SU-DHL-6 (cell line): ENCODE results near the gene TRIP6.
"Not testable (repeated sequence)": the region's sequence is repeated elsewhere in the genome, so short reads cannot be mapped to it uniquely, and the experiment has no call there.

ENCODE experiments used
- H2AFZ ChIP-seq: fragments of 200-600 bp; sonication (generic); 2 replicates; pipeline ENCODE4 v1.6.1; 2014; ENCODE audit warnings: low read depth, mild to moderate bottlenecking, moderate library complexity, mixed read lengths, antibody characterized with exemption, low read length; ENCODE audit not compliant: severe bottlenecking
- H3F3A ChIP-seq: fragments of 200-600 bp; shearing (Covaris generic); 2 replicates; pipeline ENCODE4 v1.6.0; 2016; ENCODE audit warnings: antibody characterized with exemption, mild to moderate bottlenecking; ENCODE audit not compliant: insufficient read depth
- H3K27ac ChIP-seq: fragments of 200-600 bp; sonication (generic); 2 replicates; pipeline ENCODE4 v1.5.1; 2016; ENCODE audit warnings: low read depth, mild to moderate bottlenecking, low read length, moderate library complexity, mixed read lengths
- H3K27me3 ChIP-seq: fragments of 200-600 bp; sonication (generic), shearing (Covaris generic); 2 replicates; pipeline ENCODE4 v1.6.0; 2014; ENCODE audit warnings: mild to moderate bottlenecking, low read length
- H3K36me3 ChIP-seq: fragments of 200-600 bp; sonication (generic); 2 replicates; pipeline ENCODE4 v1.6.1; 2014; ENCODE audit warnings: mild to moderate bottlenecking, low read length, mixed read lengths
- H3K4me2 ChIP-seq: fragments of 300-600, 200-600 bp; shearing (Covaris generic), sonication (generic); 2 replicates; pipeline ENCODE4 v1.6.0; 2014; ENCODE audit warnings: low read length, low read depth, mild to moderate bottlenecking; ENCODE audit not compliant: poor library complexity, severe bottlenecking
- H3K4me3 ChIP-seq: fragments of 200-600 bp; sonication (generic); 2 replicates; pipeline ENCODE4 v1.5.1; 2014; ENCODE audit warnings: antibody characterized with exemption, low read length, mild to moderate bottlenecking, mixed read lengths; ENCODE audit not compliant: insufficient read depth, poor library complexity, severe bottlenecking
- H3K79me2 ChIP-seq: fragments of 200-600 bp; sonication (generic); 2 replicates; pipeline ENCODE4 v1.6.1; 2014; ENCODE audit warnings: mild to moderate bottlenecking, low read length, moderate library complexity; ENCODE audit not compliant: insufficient read depth
- H3K9ac ChIP-seq: fragments of 200-600 bp; sonication (generic); 2 replicates; pipeline ENCODE4 v1.7.0; 2014; ENCODE audit warnings: mild to moderate bottlenecking, low read length
- H3K9me2 ChIP-seq: fragments of 200-600 bp; sonication (generic); replicated peaks from 2 replicates; pipeline ENCODE4 v1.6.1; 2014; ENCODE audit warnings: low read length; ENCODE audit not compliant: insufficient read depth
- H3K9me3 ChIP-seq: fragments of 200-600 bp; sonication (generic); 2 replicates; pipeline ENCODE4 v1.6.1; 2014; ENCODE audit warnings: low read length, mixed read lengths; ENCODE audit not compliant: insufficient read depth
- H4K20me1 ChIP-seq: fragments of 200-600 bp; sonication (generic); 2 replicates; pipeline ENCODE4 v1.6.1; 2014; ENCODE audit warnings: low read depth, mild to moderate bottlenecking, antibody characterized with exemption, low read length, moderate library complexity, mixed read lengths
- CTCF ChIP-seq: fragments of 200-600 bp; sonication (generic); IDR thresholded peaks from one replicate; pipeline ENCODE4 v1.5.1; 2017; ENCODE audit warnings: antibody characterized with exemption, mild to moderate bottlenecking, low read length, moderate library complexity; ENCODE audit not compliant: insufficient read depth, poor library complexity, severe bottlenecking
- EZH2phosphoT487 ChIP-seq: fragments of 200-600 bp; sonication (generic), shearing (Covaris generic); conservative IDR thresholded peaks from 2 replicates; pipeline ENCODE4 v1.6.1; 2018; ENCODE audit warnings: mild to moderate bottlenecking, antibody characterized with exemption, low read length, moderate library complexity, mixed read lengths

TRIP6 gene

GRCh38 chr7:100911484-100911883 is 44.3 kb downstream of the TRIP6 start:
- Histone ChIP-seq H4K20me1 (no peaks in the 10 kb centered on the region), H3K27me3 (no peaks in the 10 kb centered on the region), H3K79me2 (no peaks in the 10 kb centered on the region), H2AFZ (no peak overlapping the region), H3F3A (no peaks in the 10 kb centered on the region), H3K27ac (no peak overlapping the region), H3K4me3 (no peak overlapping the region), H3K9me3 (no peaks in the 10 kb centered on the region), H3K9ac (no peak overlapping the region), H3K4me2 (no peak overlapping the region), H3K9me2 (no peaks in the 10 kb centered on the region), H3K36me3 (no peaks in the 10 kb centered on the region)
- TF ChIP-seq EZH2phosphoT487 (no peak), CTCF (no peak)

GRCh38 chr7:100914208-100914878 is 47.2 kb downstream of the TRIP6 start:
- no peaks in the 10 kb centered on the region for H4K20me1 ChIP-seq
- no peak overlapping the region for H3K4me2 ChIP-seq
- no peaks in the 10 kb centered on the region for H3K9me2 ChIP-seq
- H3K9ac ChIP-seq, result no peak overlapping the region
- no peak overlapping the region for H3K27ac ChIP-seq
- no peak overlapping the region for H3K4me3 ChIP-seq
- H3K79me2 ChIP-seq, result no peaks in the 10 kb centered on the region
- H3K9me3 ChIP-seq, result no peaks in the 10 kb centered on the region
- H3K36me3 ChIP-seq, result no peaks in the 10 kb centered on the region
- no peaks in the 10 kb centered on the region for H3K27me3 ChIP-seq
- no peak for TF ChIP-seq CTCF
- no peak for TF ChIP-seq EZH2phosphoT487
- no peak overlapping the region for H2AFZ ChIP-seq
- H3F3A ChIP-seq, result no peaks in the 10 kb centered on the region

GRCh38 chr7:100914879-100915447 is 47.8 kb downstream of the TRIP6 start:
- TF ChIP-seq EZH2phosphoT487 (no peak), CTCF (no peak)
- Histone ChIP-seq H3K9ac (no peak overlapping the region), H3K4me2 (no peak overlapping the region), H2AFZ (no peak overlapping the region), H3F3A (no peaks in the 10 kb centered on the region), H3K27ac (no peak overlapping the region), H3K36me3 (no peaks in the 10 kb centered on the region), H4K20me1 (no peaks in the 10 kb centered on the region), H3K4me3 (no peak overlapping the region), H3K79me2 (no peaks in the 10 kb centered on the region), H3K9me2 (no peaks in the 10 kb centered on the region), H3K27me3 (no peaks in the 10 kb centered on the region), H3K9me3 (no peaks in the 10 kb centered on the region)

- not testable (repeated sequence) for H3K9ac ChIP-seq, H4K20me1 ChIP-seq, H3K9me3 ChIP-seq, H2AFZ ChIP-seq, H3K9me2 ChIP-seq, H3K27me3 ChIP-seq, H3F3A ChIP-seq, H3K79me2 ChIP-seq, H3K36me3 ChIP-seq, H3K4me3 ChIP-seq, H3K4me2 ChIP-seq, H3K27ac ChIP-seq
Observed at GRCh38 chr7:100919335-100919734, 52.1 kb downstream of the TRIP6 start.

- H3K36me3 ChIP-seq, H3K27ac ChIP-seq, H3F3A ChIP-seq, H3K27me3 ChIP-seq, H3K9ac ChIP-seq, H3K9me3 ChIP-seq, H3K79me2 ChIP-seq, H3K4me3 ChIP-seq, H2AFZ ChIP-seq, H4K20me1 ChIP-seq, H3K9me2 ChIP-seq, H3K4me2 ChIP-seq: not testable (repeated sequence)
Observed at GRCh38 chr7:100919779-100920437, 52.7 kb downstream of the TRIP6 start.
